Lower leg skin (tissue), 3 donors: Measurements from ENCODE around the gene PPP4R3A.

Experiments used
- CTCF ChIP-seq, 3 donors: fragments of 450-650 bp; IDR thresholded peaks; one replicate each; pipeline ENCODE4 v1.5.1; 2016; ENCODE audit warnings: antibody characterized with exemption in 3 of 3, mild to moderate bottlenecking in 3 of 3, moderate library complexity in 2 of 3
- POLR2A ChIP-seq, 2 donors: fragments of 450-650 bp; IDR thresholded peaks; one replicate each; pipeline ENCODE4 v1.6.1; 2016 to 2017; ENCODE audit warnings: antibody characterized with exemption in 2 of 2, mild to moderate bottlenecking in 1 of 2, moderate library complexity in 1 of 2

DNA sequence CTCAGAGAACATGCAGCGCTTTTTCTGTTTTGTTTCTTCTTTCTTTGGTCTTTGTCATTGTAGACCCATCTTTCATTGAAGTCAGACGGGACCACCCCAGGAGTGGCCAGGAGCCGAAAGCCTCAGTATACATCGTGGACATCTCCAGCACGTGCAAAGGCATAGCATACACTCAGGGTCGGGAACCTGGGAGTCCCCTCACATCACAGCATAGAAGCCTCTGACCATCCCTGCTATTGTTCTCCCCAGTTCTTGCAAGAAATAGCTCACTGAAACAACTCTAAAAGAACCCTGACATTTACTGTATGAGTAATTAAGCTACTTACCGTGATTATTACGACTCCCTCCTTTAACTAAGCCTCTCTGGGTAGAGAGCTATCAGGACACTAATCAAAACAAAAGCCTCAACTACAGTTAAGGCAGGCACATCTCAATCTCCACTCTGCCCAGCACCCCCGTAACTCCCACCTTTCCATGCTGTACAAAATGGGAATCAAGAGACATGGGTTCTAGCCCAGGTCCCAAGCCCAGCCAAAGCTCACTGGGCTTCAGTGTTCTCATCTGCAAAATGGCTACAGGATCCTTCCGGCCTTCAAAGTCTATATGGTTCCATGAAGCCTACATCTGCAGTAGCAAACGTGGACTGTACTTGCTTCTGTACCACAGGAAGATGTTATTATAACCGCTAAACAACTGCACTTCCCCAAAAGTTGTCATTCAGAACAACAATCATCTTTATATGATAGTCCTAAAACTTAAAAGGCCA lies 99.2 kb downstream of the PPP4R3A start:
- no peak for TF ChIP-seq POLR2A (IDR thresholded peaks at IDR 0.05)
- TF ChIP-seq CTCF (IDR thresholded peaks at IDR 0.05): no peak
